Neural cell (in vitro differentiated cells): ENCODE measurements around the gene SNX15. TPM values are rescaled to one million over a fixed set of nuclear protein-coding genes. Genes with fewer than 3 reads are reported as not detected.

ENCODE experiments used
- H2AFZ ChIP-seq: fragments of 200-600, 300-800 bp; sonication (generic), shearing (Covaris generic); 2 replicates; pipeline ENCODE4 v1.6.0; 2014; ENCODE audit warnings: low read depth, mild to moderate bottlenecking, antibody characterized with exemption, low read length, moderate library complexity
- H3F3A ChIP-seq: fragments of 200-600 bp; shearing (Covaris generic); 2 replicates; pipeline ENCODE4 v1.6.1; 2016; ENCODE audit warnings: mild to moderate bottlenecking, moderate library complexity, mixed read lengths, antibody characterized with exemption, low read length; ENCODE audit not compliant: insufficient read depth, poor library complexity, severe bottlenecking
- H3K27ac ChIP-seq: fragments of 200-600, 300-800 bp; sonication (generic), shearing (Covaris generic); 2 replicates; pipeline ENCODE4 v1.5.1; 2014; ENCODE audit warnings: mild to moderate bottlenecking, low read length, moderate library complexity
- H3K27me3 ChIP-seq: fragments of 300-800, 200-600 bp; sonication (generic), shearing (Covaris generic); 2 replicates; pipeline ENCODE4 v1.6.0; 2014; ENCODE audit warnings: mild to moderate bottlenecking, low read depth, low read length, moderate library complexity; ENCODE audit not compliant: insufficient read depth
- H3K36me3 ChIP-seq: fragments of 300-800, 200-600 bp; sonication (generic), shearing (Covaris generic); 2 replicates; pipeline ENCODE4 v1.5.1; 2014; ENCODE audit warnings: mild to moderate bottlenecking, antibody characterized with exemption, low read length, moderate library complexity; ENCODE audit not compliant: insufficient read depth
- H3K4me2 ChIP-seq: fragments of 300-800, 200-600 bp; sonication (generic), shearing (Covaris generic); 2 replicates; pipeline ENCODE4 v1.6.0; 2014; ENCODE audit warnings: mild to moderate bottlenecking, low read length
- H3K4me3 ChIP-seq: fragments of 300-800, 200-600 bp; sonication (generic), shearing (Covaris generic); 2 replicates; pipeline ENCODE4 v1.5.1; 2014; ENCODE audit warnings: mild to moderate bottlenecking, low read length, moderate library complexity
- H3K79me2 ChIP-seq: fragments of 200-600 bp; shearing (Covaris generic); replicated peaks from 2 replicates; pipeline ENCODE4 v1.6.0; 2014; ENCODE audit warnings: mild to moderate bottlenecking, low read length, moderate library complexity; ENCODE audit not compliant: insufficient read depth
- H3K9ac ChIP-seq: fragments of 300-800, 200-600 bp; sonication (generic), shearing (Covaris generic); 2 replicates; pipeline ENCODE4 v1.6.1; 2016; ENCODE audit warnings: mild to moderate bottlenecking, low read length, mixed read lengths
- H3K9me2 ChIP-seq: fragments of 200-600 bp; shearing (Covaris generic); 2 replicates; pipeline ENCODE4 v1.6.1; 2016; ENCODE audit warnings: mild to moderate bottlenecking, low read length, mixed read lengths; ENCODE audit not compliant: insufficient read depth
- H3K9me3 ChIP-seq: fragments of 200-600, 300-800 bp; sonication (generic), shearing (Covaris generic); 2 replicates; pipeline ENCODE4 v1.6.1; 2016; ENCODE audit warnings: mild to moderate bottlenecking, mixed run types, low read length, moderate library complexity, mixed read lengths
- H4K20me1 ChIP-seq: fragments of 200-600 bp; shearing (Covaris generic); 2 replicates; pipeline ENCODE4 v1.6.1; 2016; ENCODE audit warnings: mild to moderate bottlenecking, mixed run types; ENCODE audit not compliant: insufficient read depth
- CTCF ChIP-seq: fragments of 450-650 bp; IDR thresholded peaks from 2 replicates; pipeline ENCODE4 v1.5.1; 2014; ENCODE audit warnings: antibody characterized with exemption, mild to moderate bottlenecking, moderate library complexity; ENCODE audit not compliant: poor library complexity, severe bottlenecking
- EP300 ChIP-seq: fragments of 450-650 bp; conservative IDR thresholded peaks from 2 replicates; pipeline ENCODE4 v1.6.1; 2014; ENCODE audit warnings: antibody characterized with exemption, mild to moderate bottlenecking, moderate library complexity; ENCODE audit not compliant: poor library complexity, severe bottlenecking
- EZH2 ChIP-seq: fragments of 200-600, 300-800 bp; shearing (Covaris generic), sonication (generic); IDR thresholded peaks from 2 replicates; pipeline ENCODE4 v1.6.1; 2014; ENCODE audit warnings: antibody characterized with exemption, low read length, borderline replicate concordance, mild to moderate bottlenecking; ENCODE audit not compliant: insufficient read depth, poor library complexity, severe bottlenecking
- MXI1 ChIP-seq: fragments of 450-650 bp; conservative IDR thresholded peaks from 2 replicates; pipeline ENCODE4 v1.6.1; 2014; ENCODE audit warnings: antibody characterized with exemption, mild to moderate bottlenecking; ENCODE audit not compliant: poor library complexity, severe bottlenecking
- POLR2AphosphoS5 ChIP-seq: IDR thresholded peaks from 2 replicates; pipeline ENCODE4 v1.6.1; 2012
- RAD21 ChIP-seq: fragments of 450-650 bp; conservative IDR thresholded peaks from 2 replicates; pipeline ENCODE4 v1.6.1; 2014; ENCODE audit warnings: antibody characterized with exemption, mild to moderate bottlenecking, moderate library complexity
- REST ChIP-seq: IDR thresholded peaks from 2 replicates; pipeline ENCODE4 v1.6.1; 2012; ENCODE audit warnings: borderline replicate concordance
- SMC3 ChIP-seq: fragments of 450-650 bp; conservative IDR thresholded peaks from 2 replicates; pipeline ENCODE4 v1.6.1; 2014; ENCODE audit warnings: antibody characterized with exemption, mild to moderate bottlenecking, moderate library complexity; ENCODE audit not compliant: poor library complexity
- TAF1 ChIP-seq: IDR thresholded peaks from 2 replicates; pipeline ENCODE4 v1.6.1; 2012; ENCODE audit warnings: low read depth
- polyA plus RNA-seq: library from polyadenylated mRNA; depleted of rRNA; stranded (reverse); fragments of >200 nt; gene quantifications from 2 replicates; pipeline ENCODE4 v1.2.3, GENCODE V29; 2014

SNX15 gene
- polyA plus RNA-seq, 1 donor from 2014 or later, result 11.2 TPM

- no peaks in the 10 kb centered on the region for H3K9me3 ChIP-seq
- H3K27ac ChIP-seq, result no peak overlapping the region
- no peak for TF ChIP-seq EZH2
- TF ChIP-seq SMC3, result no peak
- TF ChIP-seq REST, result no peak
- TF ChIP-seq MXI1, result no peak
- TF ChIP-seq POLR2AphosphoS5, result no peak
- no peak for TF ChIP-seq RAD21
- H3F3A ChIP-seq, result no peaks in the 10 kb centered on the region
- no peaks in the 10 kb centered on the region for H3K27me3 ChIP-seq
- no peak overlapping the region for H2AFZ ChIP-seq
- no peaks in the 10 kb centered on the region for H3K9me2 ChIP-seq
- H3K4me2 ChIP-seq, result no peak overlapping the region
- no peaks in the 10 kb centered on the region for H4K20me1 ChIP-seq
- H3K9ac ChIP-seq, result no peak overlapping the region
- peaks cover 13% of the 10 kb centered on the region for H3K79me2 ChIP-seq
- no peaks in the 10 kb centered on the region for H3K36me3 ChIP-seq
- no peak overlapping the region for H3K4me3 ChIP-seq
Observed at GRCh38 chr11:65078786-65079342, 51.6 kb downstream of the SNX15 start.

- peak overlapping the region; percentile 84 for H3K9ac ChIP-seq
- H3K79me2 ChIP-seq, result peaks cover 23% of the 10 kb centered on the region
- peak overlapping the region; percentile 6 for H3K4me2 ChIP-seq
- H2AFZ ChIP-seq, result no peak overlapping the region
- peak overlapping the region; percentile 84 for H3K4me3 ChIP-seq
- H3K36me3 ChIP-seq, result no peaks in the 10 kb centered on the region
- TF ChIP-seq EZH2 (no peak), CTCF (no peak), EP300 (no peak), RAD21 (no peak), REST (no peak), SMC3 (no peak), POLR2AphosphoS5 (no peak), MXI1 (no peak), TAF1 (no peak)
- no peaks in the 10 kb centered on the region for H3K27me3 ChIP-seq
- no peaks in the 10 kb centered on the region for H3K9me2 ChIP-seq
- H4K20me1 ChIP-seq, result no peaks in the 10 kb centered on the region
- H3K9me3 ChIP-seq, result no peaks in the 10 kb centered on the region
- H3F3A ChIP-seq, result no peaks in the 10 kb centered on the region
- no peak overlapping the region for H3K27ac ChIP-seq
Observed at GRCh38 chr11:65083134-65083833, 56.0 kb downstream of the SNX15 start.
